Neural cell (in vitro differentiated cells): Measurements from ENCODE around the gene ENTPD2. TPM values are rescaled to one million over a fixed set of nuclear protein-coding genes. Genes with fewer than 3 reads are reported as not detected.

ENCODE experiments used
- H2AFZ ChIP-seq: fragments of 200-600, 300-800 bp; sonication (generic), shearing (Covaris generic); 2 replicates; pipeline ENCODE4 v1.6.0; 2014; ENCODE audit warnings: low read depth, mild to moderate bottlenecking, antibody characterized with exemption, low read length, moderate library complexity
- H3F3A ChIP-seq: fragments of 200-600 bp; shearing (Covaris generic); 2 replicates; pipeline ENCODE4 v1.6.1; 2016; ENCODE audit warnings: mild to moderate bottlenecking, moderate library complexity, mixed read lengths, antibody characterized with exemption, low read length; ENCODE audit not compliant: insufficient read depth, poor library complexity, severe bottlenecking
- H3K27ac ChIP-seq: fragments of 200-600, 300-800 bp; sonication (generic), shearing (Covaris generic); 2 replicates; pipeline ENCODE4 v1.5.1; 2014; ENCODE audit warnings: mild to moderate bottlenecking, low read length, moderate library complexity
- H3K27me3 ChIP-seq: fragments of 300-800, 200-600 bp; sonication (generic), shearing (Covaris generic); 2 replicates; pipeline ENCODE4 v1.6.0; 2014; ENCODE audit warnings: mild to moderate bottlenecking, low read depth, low read length, moderate library complexity; ENCODE audit not compliant: insufficient read depth
- H3K36me3 ChIP-seq: fragments of 300-800, 200-600 bp; sonication (generic), shearing (Covaris generic); 2 replicates; pipeline ENCODE4 v1.5.1; 2014; ENCODE audit warnings: mild to moderate bottlenecking, antibody characterized with exemption, low read length, moderate library complexity; ENCODE audit not compliant: insufficient read depth
- H3K4me2 ChIP-seq: fragments of 300-800, 200-600 bp; sonication (generic), shearing (Covaris generic); 2 replicates; pipeline ENCODE4 v1.6.0; 2014; ENCODE audit warnings: mild to moderate bottlenecking, low read length
- H3K4me3 ChIP-seq: fragments of 300-800, 200-600 bp; sonication (generic), shearing (Covaris generic); 2 replicates; pipeline ENCODE4 v1.5.1; 2014; ENCODE audit warnings: mild to moderate bottlenecking, low read length, moderate library complexity
- H3K79me2 ChIP-seq: fragments of 200-600 bp; shearing (Covaris generic); replicated peaks from 2 replicates; pipeline ENCODE4 v1.6.0; 2014; ENCODE audit warnings: mild to moderate bottlenecking, low read length, moderate library complexity; ENCODE audit not compliant: insufficient read depth
- H3K9ac ChIP-seq: fragments of 300-800, 200-600 bp; sonication (generic), shearing (Covaris generic); 2 replicates; pipeline ENCODE4 v1.6.1; 2016; ENCODE audit warnings: mild to moderate bottlenecking, low read length, mixed read lengths
- H3K9me2 ChIP-seq: fragments of 200-600 bp; shearing (Covaris generic); 2 replicates; pipeline ENCODE4 v1.6.1; 2016; ENCODE audit warnings: mild to moderate bottlenecking, low read length, mixed read lengths; ENCODE audit not compliant: insufficient read depth
- H3K9me3 ChIP-seq: fragments of 200-600, 300-800 bp; sonication (generic), shearing (Covaris generic); 2 replicates; pipeline ENCODE4 v1.6.1; 2016; ENCODE audit warnings: mild to moderate bottlenecking, mixed run types, low read length, moderate library complexity, mixed read lengths
- H4K20me1 ChIP-seq: fragments of 200-600 bp; shearing (Covaris generic); 2 replicates; pipeline ENCODE4 v1.6.1; 2016; ENCODE audit warnings: mild to moderate bottlenecking, mixed run types; ENCODE audit not compliant: insufficient read depth
- EP300 ChIP-seq: fragments of 450-650 bp; conservative IDR thresholded peaks from 2 replicates; pipeline ENCODE4 v1.6.1; 2014; ENCODE audit warnings: antibody characterized with exemption, mild to moderate bottlenecking, moderate library complexity; ENCODE audit not compliant: poor library complexity, severe bottlenecking
- EZH2 ChIP-seq: fragments of 200-600, 300-800 bp; shearing (Covaris generic), sonication (generic); IDR thresholded peaks from 2 replicates; pipeline ENCODE4 v1.6.1; 2014; ENCODE audit warnings: antibody characterized with exemption, low read length, borderline replicate concordance, mild to moderate bottlenecking; ENCODE audit not compliant: insufficient read depth, poor library complexity, severe bottlenecking
- MXI1 ChIP-seq: fragments of 450-650 bp; conservative IDR thresholded peaks from 2 replicates; pipeline ENCODE4 v1.6.1; 2014; ENCODE audit warnings: antibody characterized with exemption, mild to moderate bottlenecking; ENCODE audit not compliant: poor library complexity, severe bottlenecking
- POLR2AphosphoS5 ChIP-seq: IDR thresholded peaks from 2 replicates; pipeline ENCODE4 v1.6.1; 2012
- RAD21 ChIP-seq: fragments of 450-650 bp; conservative IDR thresholded peaks from 2 replicates; pipeline ENCODE4 v1.6.1; 2014; ENCODE audit warnings: antibody characterized with exemption, mild to moderate bottlenecking, moderate library complexity
- SMC3 ChIP-seq: fragments of 450-650 bp; conservative IDR thresholded peaks from 2 replicates; pipeline ENCODE4 v1.6.1; 2014; ENCODE audit warnings: antibody characterized with exemption, mild to moderate bottlenecking, moderate library complexity; ENCODE audit not compliant: poor library complexity
- TAF1 ChIP-seq: IDR thresholded peaks from 2 replicates; pipeline ENCODE4 v1.6.1; 2012; ENCODE audit warnings: low read depth
- polyA plus RNA-seq: library from polyadenylated mRNA; depleted of rRNA; stranded (reverse); fragments of >200 nt; gene quantifications from 2 replicates; pipeline ENCODE4 v1.2.3, GENCODE V29; 2014
- TF ChIP-seq, protein P1 (sequence below): IDR thresholded peaks from 2 replicates; pipeline ENCODE4 v1.6.1; 2012; ENCODE audit warnings: borderline replicate concordance
- TF ChIP-seq, protein P2 (sequence below): fragments of 450-650 bp; IDR thresholded peaks from 2 replicates; pipeline ENCODE4 v1.5.1; 2014; ENCODE audit warnings: antibody characterized with exemption, mild to moderate bottlenecking, moderate library complexity; ENCODE audit not compliant: poor library complexity, severe bottlenecking

The ENTPD2 gene
- polyA plus RNA-seq, 1 donor from 2014 or later = not detected

GRCh38 chr9:137065336-137065967 is 11.6 kb upstream of the ENTPD2 start:
- no peaks in the 10 kb centered on the region for H3K79me2 ChIP-seq
- peaks cover 11% of the 10 kb centered on the region for H3K27me3 ChIP-seq
- no peaks in the 10 kb centered on the region for H3K36me3 ChIP-seq
- TF ChIP-seq RAD21 = no peak
- TF ChIP-seq, protein P1, sequence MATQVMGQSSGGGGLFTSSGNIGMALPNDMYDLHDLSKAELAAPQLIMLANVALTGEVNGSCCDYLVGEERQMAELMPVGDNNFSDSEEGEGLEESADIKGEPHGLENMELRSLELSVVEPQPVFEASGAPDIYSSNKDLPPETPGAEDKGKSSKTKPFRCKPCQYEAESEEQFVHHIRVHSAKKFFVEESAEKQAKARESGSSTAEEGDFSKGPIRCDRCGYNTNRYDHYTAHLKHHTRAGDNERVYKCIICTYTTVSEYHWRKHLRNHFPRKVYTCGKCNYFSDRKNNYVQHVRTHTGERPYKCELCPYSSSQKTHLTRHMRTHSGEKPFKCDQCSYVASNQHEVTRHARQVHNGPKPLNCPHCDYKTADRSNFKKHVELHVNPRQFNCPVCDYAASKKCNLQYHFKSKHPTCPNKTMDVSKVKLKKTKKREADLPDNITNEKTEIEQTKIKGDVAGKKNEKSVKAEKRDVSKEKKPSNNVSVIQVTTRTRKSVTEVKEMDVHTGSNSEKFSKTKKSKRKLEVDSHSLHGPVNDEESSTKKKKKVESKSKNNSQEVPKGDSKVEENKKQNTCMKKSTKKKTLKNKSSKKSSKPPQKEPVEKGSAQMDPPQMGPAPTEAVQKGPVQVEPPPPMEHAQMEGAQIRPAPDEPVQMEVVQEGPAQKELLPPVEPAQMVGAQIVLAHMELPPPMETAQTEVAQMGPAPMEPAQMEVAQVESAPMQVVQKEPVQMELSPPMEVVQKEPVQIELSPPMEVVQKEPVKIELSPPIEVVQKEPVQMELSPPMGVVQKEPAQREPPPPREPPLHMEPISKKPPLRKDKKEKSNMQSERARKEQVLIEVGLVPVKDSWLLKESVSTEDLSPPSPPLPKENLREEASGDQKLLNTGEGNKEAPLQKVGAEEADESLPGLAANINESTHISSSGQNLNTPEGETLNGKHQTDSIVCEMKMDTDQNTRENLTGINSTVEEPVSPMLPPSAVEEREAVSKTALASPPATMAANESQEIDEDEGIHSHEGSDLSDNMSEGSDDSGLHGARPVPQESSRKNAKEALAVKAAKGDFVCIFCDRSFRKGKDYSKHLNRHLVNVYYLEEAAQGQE = no peak
- no peak for TF ChIP-seq EZH2
- TF ChIP-seq, protein P2, sequence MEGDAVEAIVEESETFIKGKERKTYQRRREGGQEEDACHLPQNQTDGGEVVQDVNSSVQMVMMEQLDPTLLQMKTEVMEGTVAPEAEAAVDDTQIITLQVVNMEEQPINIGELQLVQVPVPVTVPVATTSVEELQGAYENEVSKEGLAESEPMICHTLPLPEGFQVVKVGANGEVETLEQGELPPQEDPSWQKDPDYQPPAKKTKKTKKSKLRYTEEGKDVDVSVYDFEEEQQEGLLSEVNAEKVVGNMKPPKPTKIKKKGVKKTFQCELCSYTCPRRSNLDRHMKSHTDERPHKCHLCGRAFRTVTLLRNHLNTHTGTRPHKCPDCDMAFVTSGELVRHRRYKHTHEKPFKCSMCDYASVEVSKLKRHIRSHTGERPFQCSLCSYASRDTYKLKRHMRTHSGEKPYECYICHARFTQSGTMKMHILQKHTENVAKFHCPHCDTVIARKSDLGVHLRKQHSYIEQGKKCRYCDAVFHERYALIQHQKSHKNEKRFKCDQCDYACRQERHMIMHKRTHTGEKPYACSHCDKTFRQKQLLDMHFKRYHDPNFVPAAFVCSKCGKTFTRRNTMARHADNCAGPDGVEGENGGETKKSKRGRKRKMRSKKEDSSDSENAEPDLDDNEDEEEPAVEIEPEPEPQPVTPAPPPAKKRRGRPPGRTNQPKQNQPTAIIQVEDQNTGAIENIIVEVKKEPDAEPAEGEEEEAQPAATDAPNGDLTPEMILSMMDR = no peak
- no peak for TF ChIP-seq MXI1
- TF ChIP-seq EP300 = no peak
- TF ChIP-seq SMC3 = no peak
- TF ChIP-seq POLR2AphosphoS5 = no peak
- no peak for TF ChIP-seq TAF1
- H4K20me1 ChIP-seq = no peaks in the 10 kb centered on the region
- H3K4me3 ChIP-seq = no peak overlapping the region
- H3K4me2 ChIP-seq = no peak overlapping the region
- H3K27ac ChIP-seq = no peak overlapping the region
- H3K9ac ChIP-seq = no peak overlapping the region
- H3K9me3 ChIP-seq = no peaks in the 10 kb centered on the region
- no peak overlapping the region for H2AFZ ChIP-seq
- no peaks in the 10 kb centered on the region for H3K9me2 ChIP-seq
- H3F3A ChIP-seq = no peaks in the 10 kb centered on the region

- Histone ChIP-seq H3K4me2 (no peak overlapping the region), H3K36me3 (no peaks in the 10 kb centered on the region), H3K27me3 (peaks cover 10% of the 10 kb centered on the region), H3F3A (no peaks in the 10 kb centered on the region), H2AFZ (no peak overlapping the region), H3K9ac (no peak overlapping the region), H4K20me1 (no peaks in the 10 kb centered on the region), H3K9me3 (no peaks in the 10 kb centered on the region), H3K9me2 (no peaks in the 10 kb centered on the region), H3K79me2 (no peaks in the 10 kb centered on the region), H3K27ac (no peak overlapping the region), H3K4me3 (no peak overlapping the region)
- TF ChIP-seq MXI1 (no peak), TAF1 (no peak), SMC3 (no peak), POLR2AphosphoS5 (no peak), EP300 (no peak)
- TF ChIP-seq, protein P1 = no peak
- TF ChIP-seq, protein P2 = no peak
Observed at GRCh38 chr9:137064880-137065164, 11.0 kb upstream of the ENTPD2 start.
